Activated effector memory CD4-positive, alpha-beta T cell treated with anti-CD3 and anti-CD28 coated beads, Interleukin-2, amount 50 U/mL, for 16 hours (primary cell): Measurements from ENCODE around the gene TMEM184B.
A peak's percentile ranks its signal among the peaks of the same experiment; 100 is the strongest.
"Not testable (repeated sequence)": the region's sequence is repeated elsewhere in the genome, so short reads cannot be mapped to it uniquely, and the experiment has no call there.

Source experiments
- DNase-seq: peaks from one replicate; pipeline ENCODE4 v3.0.0-alpha.2; 2020

Gene TMEM184B

GRCh38 chr22:38247713-38248112, 25.1 kb downstream of the TMEM184B start:
- DNase-seq = no peak

GRCh38 chr22:38246692-38247091, 26.1 kb downstream of the TMEM184B start:
- no peak for DNase-seq

GRCh38 chr22:38246046-38246658, 26.7 kb downstream of the TMEM184B start:
- DNase-seq = no peak

- DNase-seq = no peak
Measured at GRCh38 chr22:38244106-38244505, 28.7 kb downstream of the TMEM184B start.

GRCh38 chr22:38243007-38243765, 29.6 kb downstream of the TMEM184B start:
- no peak for DNase-seq

GRCh38 chr22:38240734-38241252, 32.0 kb downstream of the TMEM184B start:
- DNase-seq = no peak

GRCh38 chr22:38239101-38239761, 33.6 kb downstream of the TMEM184B start:
- DNase-seq = no peak

- no peak for DNase-seq
Measured at GRCh38 chr22:38238519-38239071, 34.2 kb downstream of the TMEM184B start.

GRCh38 chr22:38236786-38237185, 36.0 kb downstream of the TMEM184B start:
- DNase-seq = no peak

GRCh38 chr22:38235240-38235850, 37.5 kb downstream of the TMEM184B start:
- no peak for DNase-seq

- DNase-seq = not testable (repeated sequence)
Measured at GRCh38 chr22:38233856-38234255, 39.0 kb downstream of the TMEM184B start.

GRCh38 chr22:38233427-38233826, 39.4 kb downstream of the TMEM184B start:
- no peak for DNase-seq

- DNase-seq = no peak
Measured at GRCh38 chr22:38232196-38232595, 40.6 kb downstream of the TMEM184B start.

- no peak for DNase-seq
Measured at GRCh38 chr22:38230916-38231315, 41.9 kb downstream of the TMEM184B start.

- DNase-seq = peak; percentile 68
Measured at GRCh38 chr22:38230108-38230825, 42.5 kb downstream of the TMEM184B start.

GRCh38 chr22:38228873-38229740, 43.7 kb downstream of the TMEM184B start:
- DNase-seq = no peak

GRCh38 chr22:38228326-38228872, 44.4 kb downstream of the TMEM184B start:
- no peak for DNase-seq

- no peak for DNase-seq
Measured at GRCh38 chr22:38226853-38227649, 45.8 kb downstream of the TMEM184B start.

- no peak for DNase-seq
Measured at GRCh38 chr22:38223289-38223960, 49.4 kb downstream of the TMEM184B start.

- no peak for DNase-seq
Measured at GRCh38 chr22:38222797-38223119, 50.1 kb downstream of the TMEM184B start.
